Regular cardiac myocyte (primary cell): ENCODE measurements around the gene ENSA. TPM values are rescaled to one million over a fixed set of nuclear protein-coding genes. Genes with fewer than 3 reads are reported as not detected.

Experiments used
- total RNA-seq: library from RNA; depleted of rRNA; stranded (reverse); fragments of >200 nt; gene quantifications from 2 replicates; pipeline ENCODE4 v1.2.3, GENCODE V29; 2014

ENSA gene
- total RNA-seq, result 107 and 128 TPM in 2 replicates

GRCh38 chr1:150629115-150629928 lies at the start of gene ENSA:
ENSA (minus strand) TSS chr1:150629612; CDS start chr1:150629470, 142 bp downstream.

GRCh38 chr1:150579110-150579944 lies 50.1 kb downstream of the ENSA start, which contains the start of gene MCL1:
MCL1 (minus strand) TSS chr1:150579610; CDS start chr1:150579530, 80 bp downstream.

Other genes with a start within 250 kb of the ENSA start
- gene TARS2, start 142.2 kb downstream of the ENSA start, total RNA-seq, result 14.1 and 18.8 TPM in 2 replicates
- gene ECM1, start 121.5 kb downstream of the ENSA start, total RNA-seq, result 8.2 and 13.8 TPM in 2 replicates
- 0.28 TPM in 1 of 2 replicates, not detected in the other for gene FALEC, start 113.9 kb downstream of the ENSA start, total RNA-seq
- 0.77 and 4.2 TPM in 2 replicates for gene ADAMTSL4, start 80.2 kb downstream of the ENSA start, total RNA-seq
- gene MCL1, start 50.0 kb downstream of the ENSA start, total RNA-seq, result 260 and 397 TPM in 2 replicates
- 11.6 and 12.7 TPM in 2 replicates for gene GOLPH3L, start 67.5 kb upstream of the ENSA start, total RNA-seq
- 0.19 and 0.28 TPM in 2 replicates for gene HORMAD1, start 91.3 kb upstream of the ENSA start, total RNA-seq
- gene CTSS, start 136.2 kb upstream of the ENSA start, total RNA-seq, result 3.3 and 12.4 TPM in 2 replicates
- 5.4 and 24.2 TPM in 2 replicates for gene CTSK, start 178.6 kb upstream of the ENSA start, total RNA-seq
- gene ARNT, start 247.0 kb upstream of the ENSA start, total RNA-seq, result 28.2 and 37.5 TPM in 2 replicates